Epithelial cell of prostate (primary cell): ENCODE results near the gene AKT3.
A peak's percentile ranks its signal among the peaks of the same experiment; 100 is the strongest.
"Not testable (repeated sequence)": the region's sequence is repeated elsewhere in the genome, so short reads cannot be mapped to it uniquely, and the experiment has no call there.

ENCODE experiments used
- DNase-seq: peaks from one replicate; pipeline ENCODE4 v3.0.0-alpha.2; 2011; ENCODE audit warnings: low read depth, low spot score
- H3K27ac ChIP-seq: fragments of 450-650 bp; 2 replicates; pipeline ENCODE4 v1.5.1; 2017; ENCODE audit warnings: mild to moderate bottlenecking

Gene AKT3

DNA sequence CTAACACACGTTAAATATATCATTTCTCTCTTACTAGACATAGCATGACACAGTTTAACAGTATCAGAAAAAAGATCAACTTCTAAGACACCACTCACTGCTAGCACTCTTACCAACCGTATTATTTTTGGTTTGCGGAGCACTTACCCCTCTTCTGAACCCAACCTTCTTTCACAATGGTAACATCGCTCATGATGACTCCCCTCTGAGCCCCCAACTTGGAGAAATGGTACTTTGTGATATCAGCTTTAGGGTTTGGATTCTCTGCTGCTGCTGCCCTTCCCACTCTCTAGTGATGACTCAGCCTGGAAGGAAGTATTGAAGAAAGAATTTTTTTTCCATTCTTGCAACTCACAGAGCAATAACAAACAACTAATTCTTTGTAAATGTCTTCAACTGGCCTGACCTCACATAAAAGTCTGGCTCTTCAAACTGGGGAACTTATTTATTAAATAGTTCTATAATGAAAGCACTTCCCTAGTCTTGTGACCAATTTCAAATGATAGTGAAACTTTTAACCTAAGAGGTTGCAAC, 7.0 kb downstream of the AKT3 start:
- H3K27ac ChIP-seq: peak overlapping the region; percentile 20
- DNase-seq: no peak

DNA sequence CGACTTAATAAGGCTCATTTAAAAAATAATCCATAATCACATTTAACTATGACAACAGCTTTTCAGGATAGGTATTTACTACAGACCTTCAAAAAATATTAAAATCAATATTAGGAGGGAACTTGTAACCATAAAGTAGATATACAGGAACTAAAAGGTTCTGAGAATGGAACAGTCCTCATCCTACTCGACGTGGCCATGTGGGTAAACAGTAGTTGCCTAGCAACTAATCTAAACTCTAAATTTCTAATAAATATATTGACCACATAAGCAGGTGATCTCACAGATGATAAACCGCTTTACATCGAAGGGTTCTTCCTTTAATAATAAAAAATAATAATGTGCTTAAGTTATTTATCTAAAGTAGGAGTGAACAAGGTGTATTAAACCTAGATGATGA, 7.9 kb downstream of the AKT3 start:
- H3K27ac ChIP-seq: no peak overlapping the region
- DNase-seq: no peak

DNA sequence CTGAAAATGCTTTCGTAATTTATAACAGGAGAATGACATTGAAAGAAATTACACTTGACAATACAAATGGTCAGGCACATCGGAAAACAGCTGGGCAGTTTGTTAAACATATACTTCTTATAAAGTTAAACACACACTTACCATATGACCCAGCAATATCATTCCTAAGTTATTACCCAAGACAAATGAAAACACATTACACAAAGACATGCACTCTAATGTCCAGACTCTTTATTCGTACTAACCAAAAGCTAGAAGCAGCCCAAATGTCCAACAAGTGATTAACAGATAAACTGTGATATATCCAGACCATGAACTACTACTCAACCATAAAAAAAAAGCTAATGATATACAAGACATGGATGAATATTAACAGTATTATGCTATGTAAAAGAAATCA, 8.5 kb downstream of the AKT3 start:
- no peak overlapping the region for H3K27ac ChIP-seq
- no peak for DNase-seq

DNA sequence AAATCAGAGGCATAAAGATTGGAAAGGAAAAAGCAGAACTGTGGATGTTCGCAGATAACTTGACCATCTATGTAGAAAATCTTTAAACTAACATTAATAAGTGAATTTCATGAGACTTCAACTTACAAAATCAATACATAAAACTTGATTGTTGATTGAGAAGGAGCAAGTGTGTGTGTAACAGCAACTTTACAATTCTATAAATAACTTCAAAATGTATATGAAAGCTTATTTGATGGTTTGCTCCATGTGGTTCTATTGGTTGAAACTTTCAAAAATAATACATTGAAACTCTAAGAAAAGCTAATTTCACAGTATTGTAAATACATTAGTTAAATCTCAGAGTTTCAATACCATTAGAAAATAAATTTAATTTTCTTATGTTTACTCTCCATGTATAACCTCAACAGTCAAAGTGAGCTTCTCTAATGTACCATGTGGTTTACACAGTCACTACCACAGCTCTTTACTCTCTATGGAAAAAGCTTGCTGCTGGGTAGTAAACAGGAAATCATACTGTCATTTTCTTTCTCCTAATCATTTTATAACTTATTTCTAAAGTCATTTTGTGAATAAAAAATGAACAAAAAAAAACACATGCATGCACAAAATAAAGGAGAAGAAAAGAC, 12.0 kb downstream of the AKT3 start:
- no peak for DNase-seq
- H3K27ac ChIP-seq: no peak overlapping the region

DNA sequence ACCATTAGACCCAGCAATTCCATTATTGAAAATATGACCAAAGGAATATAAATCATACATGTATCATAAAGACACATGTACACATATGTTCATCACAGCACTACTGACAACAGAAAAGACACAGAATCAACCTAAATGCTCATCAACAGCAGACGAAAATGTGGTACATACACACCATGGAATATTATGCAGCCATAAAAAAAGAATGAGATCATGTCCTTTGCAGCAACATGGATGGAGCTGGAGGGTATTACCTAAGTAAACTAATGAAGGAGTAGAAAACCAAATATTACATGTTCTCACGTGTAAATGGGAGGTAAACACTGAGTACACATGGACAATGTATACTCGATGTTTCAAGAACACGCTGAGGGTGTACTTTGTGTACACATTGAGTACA, 15.9 kb downstream of the AKT3 start:
- no peak for DNase-seq
- H3K27ac ChIP-seq: no peak overlapping the region

DNA sequence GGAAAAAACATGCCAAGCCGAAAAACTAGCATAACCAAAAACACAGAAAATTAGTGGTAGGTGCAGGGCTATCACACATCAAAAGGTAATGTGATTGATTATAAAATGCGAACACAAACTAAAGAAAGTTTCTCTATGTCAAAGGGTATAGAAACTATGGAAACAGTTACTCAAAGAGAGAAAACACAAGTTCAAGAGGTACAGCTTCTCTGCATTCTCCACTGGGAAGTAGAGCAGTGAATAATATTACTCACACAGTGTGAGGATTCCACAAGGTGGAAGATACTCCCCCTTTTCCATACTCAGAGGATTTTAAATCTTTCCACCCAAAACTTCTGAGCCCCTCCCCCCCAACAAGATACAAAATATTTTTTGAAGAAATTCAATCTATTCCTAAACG, 18.6 kb downstream of the AKT3 start:
- DNase-seq: no peak
- H3K27ac ChIP-seq: no peak overlapping the region

DNA sequence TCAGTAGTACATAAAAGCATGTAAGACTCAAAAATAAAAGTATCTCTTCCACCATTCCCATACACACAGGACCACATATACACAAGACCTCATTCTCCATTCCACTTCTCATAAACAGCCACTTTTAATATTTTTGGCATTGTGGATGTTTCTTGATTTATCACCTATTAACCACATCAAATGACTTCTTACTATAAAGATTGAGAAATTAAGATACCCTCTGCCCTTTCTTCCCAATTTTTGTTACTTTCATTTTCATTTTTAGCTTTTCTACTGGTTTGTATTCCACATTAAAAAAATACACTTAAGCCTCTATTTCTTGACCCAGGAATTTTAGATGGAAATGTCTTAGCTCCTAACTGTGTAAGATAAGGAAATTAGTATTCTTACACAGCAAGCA, 22.8 kb downstream of the AKT3 start:
- no peak for DNase-seq

DNA sequence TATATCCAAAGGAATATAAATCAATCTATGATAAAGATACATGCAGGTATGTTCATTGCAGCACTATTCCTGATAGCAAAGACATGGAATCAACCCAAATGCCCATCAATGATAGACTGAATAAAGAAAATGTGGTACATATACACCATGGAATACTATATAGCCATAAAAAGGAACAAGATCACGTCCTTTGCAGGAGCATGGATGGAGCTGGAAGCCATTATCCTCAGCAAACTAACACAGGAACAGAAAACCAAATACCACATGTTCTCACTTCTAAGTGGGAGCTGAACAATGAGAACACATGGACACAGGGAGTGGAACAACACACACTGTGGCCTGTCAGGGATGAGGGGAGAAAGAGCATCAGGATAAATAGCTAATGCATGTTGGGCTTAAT, 25.1 kb downstream of the AKT3 start:
- not testable (repeated sequence) for DNase-seq, H3K27ac ChIP-seq

More for the DNA sequence above, 22.8 kb downstream of the AKT3 start:
- H3K27ac ChIP-seq: no peak overlapping the region

DNA sequence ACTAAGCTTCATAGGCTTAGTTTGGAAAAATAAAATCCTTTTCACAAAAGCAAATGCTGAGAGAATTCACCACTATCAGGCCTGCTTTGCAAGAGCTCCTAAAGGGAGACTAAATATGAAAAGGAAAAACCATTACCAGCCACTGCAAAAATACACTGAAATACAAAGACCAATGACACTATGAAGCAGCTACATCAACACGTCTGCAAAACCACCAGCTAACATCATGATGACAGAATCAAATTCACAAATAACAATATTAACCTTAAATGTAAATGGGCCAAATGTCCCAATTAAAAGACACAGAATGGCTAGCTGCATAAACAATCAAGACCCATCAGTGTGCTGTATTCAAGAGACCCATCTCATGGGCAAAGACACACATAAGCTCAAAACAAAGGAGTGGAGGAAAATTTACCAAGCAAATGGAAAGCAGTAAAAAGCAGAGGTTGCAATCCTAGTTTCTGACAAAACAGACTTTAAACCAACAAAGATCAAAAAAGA, 28.8 kb downstream of the AKT3 start:
- DNase-seq: no peak
- H3K27ac ChIP-seq: no peak overlapping the region

DNA sequence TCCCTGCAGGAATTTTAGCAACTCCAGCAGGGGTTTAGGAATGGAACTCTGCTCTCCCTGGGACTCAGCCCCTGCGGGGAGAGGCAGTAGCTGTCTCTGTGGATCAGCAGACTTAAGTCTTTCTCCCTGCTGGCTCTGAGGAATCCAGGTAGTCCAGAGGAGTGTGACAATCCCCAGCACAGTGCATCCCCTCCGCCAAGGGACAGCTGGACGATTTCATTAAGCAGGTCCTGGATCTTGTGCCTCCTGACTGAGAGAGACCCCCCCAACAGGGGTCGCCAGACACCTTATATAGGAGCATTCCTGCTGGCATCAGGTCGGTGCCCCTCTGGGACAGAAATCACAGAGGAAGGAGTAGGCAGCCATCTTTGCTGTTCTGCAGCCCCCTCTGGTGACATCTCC, 30.6 kb downstream of the AKT3 start:
- no peak overlapping the region for H3K27ac ChIP-seq
- no peak for DNase-seq

DNA sequence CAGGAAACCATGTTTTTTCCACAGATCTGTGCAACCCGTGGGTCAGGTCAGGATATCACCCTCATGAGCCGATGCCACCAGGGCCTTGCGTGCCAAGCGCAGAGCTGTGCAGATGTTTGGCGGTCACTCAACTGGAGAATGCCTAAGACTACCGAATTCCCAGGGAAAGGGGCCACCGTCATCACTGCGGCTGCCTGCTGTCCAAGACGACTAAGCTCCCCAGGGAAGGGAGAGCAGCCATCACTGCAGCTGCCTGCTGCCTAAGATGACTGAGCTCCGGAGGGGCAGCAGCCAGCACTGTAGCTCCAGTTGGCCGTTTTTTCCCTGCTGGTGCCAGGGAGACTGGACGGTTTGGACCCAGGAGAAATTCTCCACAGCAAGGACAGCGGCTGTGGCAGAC, 31.1 kb downstream of the AKT3 start:
- H3K27ac ChIP-seq: no peak overlapping the region
- DNase-seq: no peak

DNA sequence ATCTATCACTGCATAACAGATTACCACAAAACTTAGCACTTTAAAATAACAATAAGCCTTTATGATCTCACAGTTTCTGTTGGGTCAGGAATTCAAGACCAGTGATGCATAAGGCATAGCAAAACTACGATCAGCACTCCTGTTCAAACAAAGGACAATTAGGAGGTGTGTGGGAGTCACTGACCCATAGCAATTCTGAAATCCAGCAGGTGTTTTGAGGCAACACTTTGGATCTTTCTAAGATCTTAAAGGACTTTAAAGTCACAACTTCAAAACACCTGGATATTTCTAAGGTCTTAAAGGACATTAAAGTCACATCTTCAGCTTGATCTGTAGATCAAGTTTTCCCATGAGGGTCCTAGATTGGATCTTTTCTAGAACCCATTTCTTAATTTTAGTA, 35.3 kb downstream of the AKT3 start:
- H3K27ac ChIP-seq: no peak overlapping the region

DNA sequence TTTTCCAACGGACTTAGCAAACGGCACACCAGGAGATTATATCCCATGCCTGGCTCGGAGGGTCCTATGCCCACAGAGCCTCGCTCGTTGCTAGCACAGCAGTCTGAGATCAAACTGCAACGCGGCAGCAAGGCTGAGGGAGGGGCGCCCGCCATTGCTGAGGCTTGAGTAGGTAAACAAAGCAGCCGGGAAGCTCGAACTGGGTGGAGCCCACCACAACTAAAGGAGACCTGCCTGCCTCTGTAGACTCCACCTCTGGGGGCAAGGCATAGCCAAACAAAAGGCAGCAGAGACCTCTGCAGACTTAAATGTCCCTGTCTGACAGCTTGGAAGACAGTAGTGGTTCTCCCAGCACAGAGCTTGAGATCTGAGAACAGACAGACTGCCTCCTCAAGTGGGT, 42.7 kb downstream of the AKT3 start:
- not testable (repeated sequence) for H3K27ac ChIP-seq, DNase-seq

More for the DNA sequence above, 35.3 kb downstream of the AKT3 start:
- no peak for DNase-seq

DNA sequence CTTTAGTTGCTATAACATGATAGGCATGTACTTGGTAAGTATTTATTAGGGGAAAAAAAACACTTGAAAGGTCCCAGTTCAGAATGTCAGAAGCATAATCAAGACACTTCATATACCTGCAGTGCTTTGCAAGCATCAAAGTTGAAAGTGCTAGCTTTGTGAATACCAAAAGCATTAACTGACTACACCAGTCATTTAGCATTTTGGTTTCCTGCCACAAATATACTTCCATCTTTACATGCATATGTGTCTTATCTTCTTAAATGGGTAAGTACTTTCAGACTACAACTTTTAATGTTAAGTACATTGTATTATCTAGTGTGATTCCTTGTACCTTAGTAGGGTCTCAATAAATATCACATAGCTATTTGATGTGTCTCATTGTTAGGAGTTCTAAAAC, 43.7 kb downstream of the AKT3 start:
- DNase-seq: no peak
- H3K27ac ChIP-seq: no peak overlapping the region

DNA sequence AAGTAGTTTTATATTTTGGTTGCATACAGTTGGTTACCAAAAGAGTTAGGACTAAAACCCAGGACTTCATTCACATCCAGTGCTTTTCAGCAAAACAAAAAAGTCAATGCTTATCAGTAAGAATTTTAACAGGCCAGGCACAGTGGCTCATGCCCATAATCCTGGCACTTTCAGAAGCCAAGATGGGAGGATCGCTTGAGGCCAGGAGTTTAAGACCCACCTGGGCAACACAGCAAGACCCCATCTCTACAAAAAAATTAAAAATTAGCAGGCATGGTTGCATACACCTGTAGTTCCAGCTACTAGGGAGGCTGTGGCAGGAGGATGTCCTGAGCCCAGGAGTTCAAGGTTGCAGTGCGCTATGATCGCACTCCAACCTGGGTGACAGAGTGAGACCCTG, 47.3 kb downstream of the AKT3 start:
- no peak for DNase-seq

DNA sequence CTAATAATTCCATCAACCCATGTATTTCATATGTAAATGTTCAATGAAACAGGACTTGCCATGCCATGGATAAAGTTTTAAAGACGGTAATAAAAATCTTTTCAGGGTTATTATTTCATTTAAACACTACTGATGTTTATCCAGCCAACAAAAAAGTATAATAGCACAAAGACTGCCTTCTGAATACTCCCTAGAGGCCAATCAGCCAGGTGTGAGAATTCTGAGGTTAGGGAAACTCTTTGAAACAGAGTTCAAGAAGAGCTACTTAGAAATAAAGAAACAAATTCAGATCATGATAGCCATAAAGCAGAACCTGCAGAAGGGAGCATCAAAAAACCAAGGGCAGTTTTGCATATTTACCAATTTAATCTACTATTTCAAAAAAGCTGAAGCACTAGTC, 48.7 kb downstream of the AKT3 start:
- no peak overlapping the region for H3K27ac ChIP-seq
- DNase-seq: no peak

More for the DNA sequence above, 47.3 kb downstream of the AKT3 start:
- H3K27ac ChIP-seq: no peak overlapping the region

DNA sequence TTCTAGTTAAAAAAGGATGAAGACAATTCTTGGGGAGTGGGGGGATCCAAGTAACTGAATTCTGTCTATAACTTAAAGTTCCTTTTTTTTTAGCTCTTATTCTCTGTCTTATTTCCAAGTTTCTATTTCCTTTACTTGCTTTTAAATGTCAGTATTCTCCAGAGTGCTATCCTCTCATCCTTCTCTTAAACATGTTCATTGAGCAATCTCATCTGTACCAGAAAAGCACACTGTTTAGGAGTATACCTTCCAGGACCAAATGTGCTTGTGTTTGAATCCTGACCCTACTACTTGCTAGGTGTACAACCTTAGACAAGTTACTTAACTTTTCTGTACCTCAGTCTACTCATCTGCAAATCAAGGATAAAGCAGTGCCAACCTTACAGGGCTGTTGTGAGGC, 50.1 kb downstream of the AKT3 start:
- DNase-seq: no peak
- peak overlapping the region; percentile 65 for H3K27ac ChIP-seq

DNA sequence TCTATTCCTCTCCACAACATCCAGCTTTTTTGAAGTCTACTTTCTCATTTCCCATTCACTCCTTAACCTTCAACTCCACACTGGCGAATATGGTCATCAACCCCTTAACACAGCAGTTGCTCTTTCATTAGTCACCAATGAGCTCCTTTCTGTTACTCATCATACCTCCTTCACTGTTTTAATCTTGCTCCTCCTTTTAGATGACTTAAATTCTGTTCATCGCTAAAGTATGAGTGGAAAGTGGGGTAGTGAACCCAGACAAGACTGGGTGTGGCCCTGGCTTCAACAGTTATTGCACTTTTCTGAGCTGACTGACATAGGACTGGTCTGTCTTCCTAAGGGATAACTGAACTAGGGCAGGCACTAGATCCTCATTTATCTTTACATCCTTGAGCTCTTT, 51.3 kb downstream of the AKT3 start:
- H3K27ac ChIP-seq: peak overlapping the region; percentile 65
- DNase-seq: peak; percentile 76

DNA sequence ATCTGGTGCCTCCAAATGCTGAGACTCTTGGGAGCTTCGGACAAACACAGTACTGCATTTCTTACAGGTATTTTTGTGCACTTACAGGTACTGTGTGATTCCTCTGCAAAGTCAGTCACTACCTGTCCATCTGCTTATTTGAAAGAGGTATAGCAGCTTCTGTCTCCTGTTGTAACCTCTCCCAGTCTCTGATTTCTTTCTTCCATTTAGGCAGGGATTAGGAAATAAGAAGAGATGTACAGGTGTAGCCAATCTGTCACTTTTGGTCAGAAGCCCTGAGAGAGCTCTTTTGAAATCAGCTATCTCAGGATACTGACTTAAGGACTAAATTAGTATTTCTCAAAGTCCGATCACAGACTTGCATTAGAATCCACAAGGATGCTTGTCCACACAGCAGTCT, 54.0 kb downstream of the AKT3 start:
- H3K27ac ChIP-seq: no peak overlapping the region
- DNase-seq: no peak

DNA sequence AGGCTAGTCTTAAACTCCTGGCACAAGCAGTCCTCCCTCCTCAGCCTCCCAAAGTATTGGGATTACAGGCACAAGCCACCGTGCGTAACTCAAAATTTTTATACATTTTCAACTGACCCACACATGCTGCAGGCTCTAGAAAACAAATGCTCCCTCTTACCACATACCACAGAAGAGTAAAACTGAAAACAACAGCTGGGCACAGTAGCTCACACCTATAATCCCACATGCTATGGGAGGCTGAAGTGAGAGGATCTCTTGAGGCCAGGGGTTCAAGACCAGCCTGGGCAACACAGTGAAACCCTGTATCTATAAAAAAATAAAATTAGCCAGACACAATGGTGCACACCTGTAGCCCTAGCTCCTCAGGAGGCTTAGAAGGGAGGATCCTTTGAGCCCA, 56.7 kb downstream of the AKT3 start:
- DNase-seq: no peak
- no peak overlapping the region for H3K27ac ChIP-seq

DNA sequence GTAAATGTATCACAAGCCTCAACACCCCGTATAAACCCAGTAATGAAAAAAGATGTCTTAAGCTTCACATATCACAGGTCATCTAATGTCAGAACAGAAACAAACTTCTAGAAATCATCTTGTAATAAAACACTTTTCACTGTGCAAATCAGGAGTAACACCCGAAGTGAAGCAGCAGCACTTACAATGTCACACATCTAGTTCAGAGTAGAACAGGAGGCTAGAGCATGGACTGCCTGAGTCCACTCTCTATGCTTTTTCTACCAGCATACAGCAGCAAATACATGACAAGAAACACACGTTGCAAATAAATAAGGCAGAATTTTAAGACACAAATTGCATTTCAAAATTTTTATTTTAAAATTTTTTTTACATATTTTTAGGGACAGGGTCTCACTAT, 57.2 kb downstream of the AKT3 start:
- DNase-seq: no peak
- no peak overlapping the region for H3K27ac ChIP-seq

DNA sequence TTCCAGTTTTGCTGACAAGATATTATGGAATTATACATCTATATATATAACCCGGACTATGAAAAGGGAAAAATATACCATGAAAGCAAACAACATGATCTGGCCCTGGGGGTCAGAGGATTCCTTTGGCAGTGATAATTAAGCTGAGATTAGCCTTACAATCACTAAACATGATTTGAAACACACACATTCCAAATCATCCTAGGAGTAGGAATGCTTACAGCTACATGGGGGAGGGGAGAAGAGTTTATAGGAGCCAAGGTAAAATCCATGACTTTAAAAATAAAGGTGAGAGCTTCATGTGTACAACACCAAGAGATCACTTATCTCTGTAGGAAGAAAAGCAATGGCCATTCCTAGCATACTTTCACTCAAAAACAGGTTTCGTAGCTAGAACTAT, 57.6 kb downstream of the AKT3 start:
- DNase-seq: no peak

More for the DNA sequence above, 57.6 kb downstream of the AKT3 start:
- no peak overlapping the region for H3K27ac ChIP-seq
